CD14-positive monocyte (primary cell): ENCODE data around the gene MIA3. TPM values are rescaled to one million over a fixed set of nuclear protein-coding genes. Genes with fewer than 3 reads are reported as not detected.

Experiments used
- DNase-seq, 3 donors: peaks; one replicate each; pipeline ENCODE4 v3.0.0-alpha.2; 2011 to 2022
- H2AFZ ChIP-seq: 2 replicates; pipeline ENCODE4 v1.6.0; 2012; ENCODE audit warnings: mild to moderate bottlenecking, low read depth, low read length, inconsistent platforms; ENCODE audit not compliant: insufficient read depth, poor library complexity, severe bottlenecking
- H3K27ac ChIP-seq, 2 donors: 1 replicate in 1 of 2; 2 replicates in 1 of 2; pipeline ENCODE4 v1.5.1; 2012 to 2013; ENCODE audit warnings: low read length in 2 of 2, control low read depth in 1 of 2, inconsistent platforms in 1 of 2, low read depth in 1 of 2, mild to moderate bottlenecking in 1 of 2
- H3K27me3 ChIP-seq, 2 donors: one replicate each; pipeline versions ENCODE4 v1.6.0 to v1.6.1; 2011 to 2013; ENCODE audit warnings: low read length in 2 of 2; ENCODE audit not compliant: control insufficient read depth in 2 of 2, insufficient read depth in 2 of 2
- H3K36me3 ChIP-seq, 2 donors: replicated peaks in 1 of 2; 1 replicate in 1 of 2; 2 replicates in 1 of 2; pipeline versions ENCODE4 v1.5.1 to v1.6.1; 2012 to 2013; ENCODE audit warnings: low read length in 2 of 2, control low read depth in 1 of 2, inconsistent platforms in 1 of 2, mild to moderate bottlenecking in 1 of 2; ENCODE audit not compliant: insufficient read depth in 2 of 2, control insufficient read depth in 1 of 2
- H3K4me1 ChIP-seq, 2 donors: 1 replicate in 1 of 2; 2 replicates in 1 of 2; pipeline versions ENCODE4 v1.5.1 to v1.6.1; 2012 to 2013; ENCODE audit warnings: low read length in 2 of 2, control low read depth in 1 of 2, inconsistent platforms in 1 of 2, mild to moderate bottlenecking in 1 of 2, moderate library complexity in 1 of 2; ENCODE audit not compliant: insufficient read depth in 2 of 2, control insufficient read depth in 1 of 2
- H3K4me2 ChIP-seq: replicated peaks from 2 replicates; pipeline ENCODE3; 2012; ENCODE audit warnings: low read length, moderate library complexity, mild to moderate bottlenecking; ENCODE audit not compliant: poor library complexity, severe bottlenecking; ENCODE audit errors: extremely low read depth
- H3K4me3 ChIP-seq, 3 experiments: fragments of 200-600 bp in 1 of 3; sonication (generic) in 1 of 3; replicated peaks in 1 of 3; 1 replicate in 2 of 3; 2 replicates in 1 of 3; pipeline ENCODE4 v1.5.1; 2011 to 2013; ENCODE audit warnings: low read length in 3 of 3, mild to moderate bottlenecking in 3 of 3, control low read depth in 2 of 3, low read depth in 2 of 3, inconsistent platforms in 1 of 3, moderate library complexity in 1 of 3
- H3K79me2 ChIP-seq: 2 replicates; pipeline ENCODE4 v1.6.0; 2012; ENCODE audit warnings: mild to moderate bottlenecking, control low read depth, inconsistent platforms, low read length, moderate library complexity; ENCODE audit not compliant: insufficient read depth
- H3K9ac ChIP-seq: 2 replicates; pipeline ENCODE4 v1.6.0; 2017; ENCODE audit warnings: low read length, mild to moderate bottlenecking; ENCODE audit not compliant: insufficient read depth, poor library complexity, severe bottlenecking
- H3K9me3 ChIP-seq, 2 donors: replicated peaks in 1 of 2; 1 replicate in 1 of 2; 2 replicates in 1 of 2; pipeline versions ENCODE4 v1.5.1 to v1.6.1; 2012 to 2013; ENCODE audit warnings: low read length in 2 of 2, control low read depth in 1 of 2; ENCODE audit not compliant: control insufficient read depth in 1 of 2, insufficient read depth in 1 of 2
- H4K20me1 ChIP-seq: 2 replicates; pipeline ENCODE4 v1.6.0; 2012; ENCODE audit warnings: mild to moderate bottlenecking, low read length, control low read depth, moderate library complexity; ENCODE audit not compliant: insufficient read depth
- H3K27ac Mint-ChIP-seq, 7 donors: one replicate each; pipeline ENCODE4 v1.8.0; 2020; ENCODE audit warnings: mild to moderate bottlenecking in 7 of 7, mixed read lengths in 7 of 7, moderate library complexity in 6 of 7, inconsistent platforms in 2 of 7
- H3K27me3 Mint-ChIP-seq, 3 donors: one replicate each; pipeline ENCODE4 v1.8.0; 2021 to 2022; ENCODE audit warnings: low read depth in 3 of 3, mild to moderate bottlenecking in 3 of 3, mixed read lengths in 3 of 3, moderate library complexity in 3 of 3, inconsistent platforms in 1 of 3
- H3K36me3 Mint-ChIP-seq, 2 donors: one replicate each; pipeline ENCODE4 v1.8.0; 2020; ENCODE audit warnings: mixed read lengths in 2 of 2, inconsistent platforms in 1 of 2, mild to moderate bottlenecking in 1 of 2
- H3K4me1 Mint-ChIP-seq: one replicate; pipeline ENCODE4 v1.8.0; 2020; ENCODE audit warnings: mild to moderate bottlenecking, mixed read lengths
- H3K4me3 Mint-ChIP-seq, 2 donors: one replicate each; pipeline ENCODE4 v1.8.0; 2020; ENCODE audit warnings: mild to moderate bottlenecking in 2 of 2, mixed read lengths in 2 of 2, moderate library complexity in 1 of 2
- H3K9me3 Mint-ChIP-seq, 7 donors: one replicate each; pipeline ENCODE4 v1.8.0; 2020 to 2022; ENCODE audit warnings: mixed read lengths in 7 of 7, mild to moderate bottlenecking in 6 of 7, moderate library complexity in 6 of 7, inconsistent platforms in 2 of 7
- CTCF ChIP-seq: fragments of 200-600 bp; IDR thresholded peaks from one replicate; pipeline ENCODE4 v1.8.0; 2022; ENCODE audit warnings: antibody characterized with exemption, mild to moderate bottlenecking
- WGBS: methylation state at CpG from one replicate; pipeline ENCODE4 v1.1.5; 2013; ENCODE audit warnings: missing lambda C conversion rate; ENCODE audit not compliant: insufficient coverage; 5-methylcytosine and 5-hydroxymethylcytosine counted together
- intact Hi-C, 2 donors: fragments of 100-400 bp; cut with micrococcal nuclease; formaldehyde crosslinking; loops; one replicate each; pipeline versions ENCODE4 v1.15.0 to v1.15.1; 2023
- polyA plus RNA-seq, 3 donors: library from polyadenylated mRNA; depleted of rRNA in 1 of 3; unstranded in 2 of 3; stranded (reverse) in 1 of 3; fragments of 300-500 nt in 2 of 3; fragments of >200 nt in 1 of 3; fragmentation: Illumina TruSeq in 2 of 3; gene quantifications; 1 replicate in 2 of 3; 2 replicates in 1 of 3; pipeline ENCODE4 v1.2.3, GENCODE V29; 2012 to 2021

Gene MIA3
- polyA plus RNA-seq, 3 donors = 19.8 to 37.1 (median 36.6) TPM

- WGBS = no CpG with 5 or more reads among the region's 2 CpGs
Observed at GRCh38 chr1:222610728-222611127, 7.2 kb upstream of the MIA3 start.

GRCh38 chr1:222613627-222614026 is 4.3 kb upstream of the MIA3 start:
- H3K36me3 Mint-ChIP-seq = no peaks in the 10 kb centered on the region
- no peaks in the 10 kb centered on the region for H3K9me3 ChIP-seq
- H2AFZ ChIP-seq = no peak overlapping the region
- no peak for TF ChIP-seq CTCF
- peaks cover 5% of the 10 kb centered on the region for H3K79me2 ChIP-seq
- intact Hi-C loops = no loop called here
- peaks cover 8 to 26% of the 10 kb centered on the region in 2 donors for H3K27me3 ChIP-seq
- 78% methylated on average over 1 of the region's 1 CpG for WGBS
- peaks cover 5 to 9% of the 10 kb centered on the region in 2 donors for H3K4me1 ChIP-seq
- no peak overlapping the region for H3K27ac ChIP-seq
- no peaks in the 10 kb centered on the region for H4K20me1 ChIP-seq
- no peak for DNase-seq
- peaks cover 9% of the 10 kb centered on the region for H3K4me1 Mint-ChIP-seq
- H3K4me3 ChIP-seq = no peak overlapping the region
- no peak overlapping the region for H3K4me2 ChIP-seq
- H3K9ac ChIP-seq = no peak overlapping the region
- no peak overlapping the region for H3K27ac Mint-ChIP-seq
- H3K27me3 Mint-ChIP-seq = peaks cover 8 to 25% (median 17%) of the 10 kb centered on the region in 3 donors
- peak overlapping the region in 1 of 2 donors; percentile 22 for H3K4me3 Mint-ChIP-seq
- no peaks in the 10 kb centered on the region for H3K36me3 ChIP-seq
- H3K9me3 Mint-ChIP-seq = peaks cover 2 to 15% (median 7%) of the 10 kb centered on the region in 7 donors

More at GRCh38 chr1:222610728-222611127, 7.2 kb upstream of the MIA3 start:
- H3K79me2 ChIP-seq = no peaks in the 10 kb centered on the region
- peaks cover 2 to 15% (median 9%) of the 10 kb centered on the region in 7 donors for H3K9me3 Mint-ChIP-seq
- H3K4me2 ChIP-seq = no peak overlapping the region
- H3K27me3 Mint-ChIP-seq = peaks cover 7 to 22% (median 12%) of the 10 kb centered on the region in 3 donors
- H3K27ac ChIP-seq = no peak overlapping the region
- H3K9me3 ChIP-seq = no peaks in the 10 kb centered on the region
- no peak overlapping the region for H3K9ac ChIP-seq
- no peaks in the 10 kb centered on the region for H4K20me1 ChIP-seq
- no peak overlapping the region for H3K27ac Mint-ChIP-seq
- H2AFZ ChIP-seq = no peak overlapping the region
- no peaks in the 10 kb centered on the region for H3K4me1 ChIP-seq
- DNase-seq = no peak
- peaks cover 6 to 16% of the 10 kb centered on the region in 2 donors for H3K27me3 ChIP-seq
- intact Hi-C loops = no loop called here
- H3K4me1 Mint-ChIP-seq = no peaks in the 10 kb centered on the region
- no peak overlapping the region for H3K4me3 ChIP-seq
- H3K4me3 Mint-ChIP-seq = no peak overlapping the region
- no peaks in the 10 kb centered on the region for H3K36me3 ChIP-seq
- no peaks in the 10 kb centered on the region for H3K36me3 Mint-ChIP-seq
- TF ChIP-seq CTCF = no peak
